K562 (cell line): ENCODE data around the gene BLID. TPM values are rescaled to one million over a fixed set of nuclear protein-coding genes. Genes with fewer than 3 reads are reported as not detected.

Experiments used
- ATAC-seq: fragments of 200-7000 bp; cut with Tn5 transposase; 3 replicates; pipeline ENCODE4 v1.9.1; 2020; ENCODE audit warnings: moderate library complexity
- BruUV-seq: library from RNA; stranded (reverse); fragments of 400-500 nt; replicated peaks from 2 replicates; lab custom pipeline; 2021; lab: Mats Ljungman, UMichigan
- CTCF ChIA-PET: fragments of 300-600 bp; formaldehyde crosslinking; extraction: SDS; loops from one replicate; lab custom pipeline; 2021; ENCODE audit warnings: low intra/inter-chr PET ratio; lab: Yijun Ruan, JAX
- POLR2A ChIA-PET: fragments of 300-600, 350-650 bp; sonication (Branson Sonifier 250); formaldehyde crosslinking; extraction: SDS; loops from one replicate; lab custom pipeline; 2021; ENCODE audit warnings: antibody characterized with exemption, inconsistent platforms; lab: Yijun Ruan, JAX
- DNase-seq, 4 experiments: peaks; one replicate each; pipeline versions ENCODE4 v3.0.0 to v3.0.0-alpha.2; 2011 to 2018; ENCODE audit warnings: low spot score in 3 of 4, mixed read lengths in 3 of 4; ENCODE audit errors: extremely low read depth in 1 of 4
- FAIRE-seq: peaks from 2 replicates; lab custom pipeline; 2011; peaks lifted over from hg19 to GRCh38; lab: Jason Lieb, UNC
- H2AFZ ChIP-seq: 2 replicates; pipeline ENCODE4 v1.6.0; 2011; ENCODE audit warnings: low read depth, low read length, control low read depth, inconsistent platforms
- H3K27ac ChIP-seq: fragments of 200-600 bp; 3 replicates; pipeline ENCODE4 v1.8.0; 2011; ENCODE audit warnings: low read depth, mild to moderate bottlenecking, control low read depth, inconsistent platforms, low read length, moderate library complexity, mixed read lengths; ENCODE audit errors: extremely low read depth
- H3K27me3 ChIP-seq, 2 experiments: fragments of 300-600 bp in 1 of 2; 2 replicates in 1 of 2; 3 replicates in 1 of 2; pipeline versions ENCODE4 v1.6.0 to v1.8.0; 2011; ENCODE audit warnings: inconsistent platforms in 2 of 2, low read length in 2 of 2, mild to moderate bottlenecking in 1 of 2, mixed read lengths in 1 of 2, moderate library complexity in 1 of 2; ENCODE audit not compliant: control insufficient read depth in 2 of 2, insufficient read depth in 2 of 2
- H3K36me3 ChIP-seq: fragments of 300-600 bp; 3 replicates; pipeline ENCODE4 v1.8.0; 2011; ENCODE audit warnings: mild to moderate bottlenecking, low read length, inconsistent platforms; ENCODE audit not compliant: control insufficient read depth, insufficient read depth
- H3K4me1 ChIP-seq, 2 experiments: fragments of 200-600 bp in 1 of 2; replicated peaks in 1 of 2; 2 replicates in 1 of 2; 3 replicates in 1 of 2; pipeline versions ENCODE4 v1.5.1 to v1.8.0; 2011; ENCODE audit warnings: inconsistent platforms in 2 of 2, low read length in 2 of 2, mild to moderate bottlenecking in 1 of 2, mixed read lengths in 1 of 2, moderate library complexity in 1 of 2; ENCODE audit not compliant: control insufficient read depth in 2 of 2, insufficient read depth in 2 of 2
- H3K4me2 ChIP-seq: 2 replicates; pipeline ENCODE4 v1.6.1; 2011; ENCODE audit warnings: low read length, control low read depth, inconsistent platforms, mixed read lengths; ENCODE audit not compliant: insufficient read depth
- H3K4me3 ChIP-seq: fragments of 200-600 bp; sonication (generic), shearing (Covaris generic); 2 replicates; pipeline ENCODE4 v1.5.1; 2016; ENCODE audit warnings: control low read depth, inconsistent platforms
- H3K79me2 ChIP-seq: fragments of 200-600 bp; 3 replicates; pipeline ENCODE4 v1.8.0; 2011; ENCODE audit warnings: low read length, inconsistent platforms; ENCODE audit not compliant: control insufficient read depth, insufficient read depth
- H3K9ac ChIP-seq, 2 experiments: 2 replicates each; pipeline versions ENCODE4 v1.6.0 to v1.6.1; 2011; ENCODE audit warnings: low read depth in 2 of 2, low read length in 2 of 2, control low read depth in 1 of 2, inconsistent platforms in 1 of 2, mild to moderate bottlenecking in 1 of 2, mixed read lengths in 1 of 2; ENCODE audit not compliant: insufficient read depth in 1 of 2
- H3K9me1 ChIP-seq: one replicate; pipeline ENCODE4 v1.6.0; 2011; ENCODE audit warnings: inconsistent platforms, mild to moderate bottlenecking, low read length, moderate library complexity; ENCODE audit not compliant: control insufficient read depth, insufficient read depth
- H3K9me3 ChIP-seq: replicated peaks from 2 replicates; pipeline ENCODE4 v1.5.1; 2011; ENCODE audit warnings: low read depth, low read length, inconsistent platforms; ENCODE audit not compliant: control insufficient read depth, insufficient read depth
- H4K20me1 ChIP-seq: replicated peaks from 2 replicates; pipeline ENCODE4 v1.6.1; 2011; ENCODE audit warnings: low read length, inconsistent platforms, mixed read lengths; ENCODE audit not compliant: control insufficient read depth, insufficient read depth
- DACH1 ChIP-seq: fragments of 450-650 bp; IDR thresholded peaks from 2 replicates; pipeline ENCODE4 v1.6.1; 2018; ENCODE audit not compliant: partially characterized antibody
- FOXP1 ChIP-seq: sonication (generic); formaldehyde crosslinking; IDR thresholded peaks from 2 replicates; pipeline ENCODE4 v1.8.0; 2022; ENCODE audit warnings: mild to moderate bottlenecking, missing genetic modification reagents
- HCFC1 ChIP-seq: IDR thresholded peaks from 2 replicates; pipeline ENCODE4 v1.6.1; 2012; ENCODE audit warnings: low read depth, low read length, improper control_type of control experiment
- SMARCA5 ChIP-seq: fragments of 450-650 bp; IDR thresholded peaks from 2 replicates; pipeline ENCODE4 v1.6.1; 2016
- SREBF1 ChIP-seq: fragments of 150-350 bp; IDR thresholded peaks from 2 replicates; pipeline ENCODE4 v1.6.1; 2014; ENCODE audit warnings: antibody characterized with exemption, low read depth, low read length, borderline replicate concordance
- ZFPM2 ChIP-seq: fragments of 250-450 bp; sonication (Bioruptor Pico); IDR thresholded peaks from 2 replicates; pipeline ENCODE4 v1.5.1; 2022; ENCODE audit warnings: mild to moderate bottlenecking
- ZNF311 ChIP-seq: fragments of 250-450 bp; sonication (Bioruptor Pico); IDR thresholded peaks from 2 replicates; pipeline ENCODE4 v1.4.0; 2020; ENCODE audit warnings: mild to moderate bottlenecking, moderate library complexity
- ZNF76 ChIP-seq: fragments of 250-450 bp; sonication (Bioruptor Pico); IDR thresholded peaks from 2 replicates; pipeline ENCODE4 v1.4.0; 2020; ENCODE audit warnings: mild to moderate bottlenecking, moderate library complexity, borderline replicate concordance
- ZNF780A ChIP-seq: fragments of 250-450 bp; sonication (Bioruptor Pico); IDR thresholded peaks from 2 replicates; pipeline ENCODE4 v1.5.0; 2021; ENCODE audit warnings: mild to moderate bottlenecking
- WGBS: fragments of 100-300 bp; shearing (Covaris generic); methylation state at CpG from one replicate; pipeline ENCODE4 v1.1.6; 2016; ENCODE audit warnings: low coverage, mixed read lengths; ENCODE audit not compliant: insufficient coverage; ENCODE audit errors: missing lambda C conversion rate; 5-methylcytosine and 5-hydroxymethylcytosine counted together
- in situ Hi-C: fragments of 300-500 bp; cut with MboI; formaldehyde crosslinking; loops from 4 replicates; pipeline ENCODE4 v1.15.0; 2018; ENCODE audit warnings: inconsistent platforms, mixed read lengths
- intact Hi-C: fragments of 100-400 bp; cut with micrococcal nuclease; formaldehyde crosslinking; loops from 2 replicates; pipeline ENCODE4 v1.14.2; 2022
- microRNA counts: library from miRNA; unstranded; fragments of <30 nt; microRNA quantifications from one replicate; lab custom pipeline; 2016
- microRNA-seq: library from miRNA; unstranded; fragments of <30 nt; microRNA quantifications from one replicate; pipeline ENCODE4, GENCODE V29; 2018; ENCODE audit warnings: borderline microRNAs expressed
- polyA plus RNA-seq, 8 experiments: library from polyadenylated mRNA; depleted of rRNA in 4 of 8; stranded (reverse) in 5 of 8; unstranded in 3 of 8; fragments of >200 nt; fragmentation: Nextera tagmentation in 2 of 8; fragmentation: Illumina TruSeq in 1 of 8; extraction: Ambion mirVana in 2 of 8; extraction: Trizol in 1 of 8; gene quantifications; 2 replicates each; pipeline versions ENCODE4 v1.2.1 to v1.2.3, GENCODE V29; 2011 to 2014; ENCODE audit warnings: inconsistent platforms in 1 of 8, missing spikeins in 1 of 8
- small RNA-seq: library from RNA; depleted of rRNA; stranded (forward); fragments of <200 nt; gene quantifications from one replicate; pipeline ENCODE3, GENCODE V24; 2014
- total RNA-seq, 7 experiments: library from RNA; depleted of rRNA in 6 of 7; stranded (reverse); fragments of >200 nt in 6 of 7; fragmentation: Illumina TruSeq in 2 of 7; extraction: Trizol in 2 of 7; gene quantifications; 2 replicates each; pipeline versions ENCODE4 v1.2.1 to v1.2.3, GENCODE V29; 2011 to 2021; ENCODE audit warnings: low replicate concordance in 1 of 7
- TF ChIP-seq, protein P1 (sequence below): fragments of 450-650 bp; formaldehyde crosslinking; IDR thresholded peaks from 2 replicates; pipeline ENCODE4 v1.4.0; 2022; ENCODE audit warnings: missing genetic modification characterization

Gene BLID
- total and polyA plus RNA-seq, 9 of the 15 experiments (the other 6 are each of a cell fraction or from before 2014, with no cell fraction given) = not detected

DNA sequence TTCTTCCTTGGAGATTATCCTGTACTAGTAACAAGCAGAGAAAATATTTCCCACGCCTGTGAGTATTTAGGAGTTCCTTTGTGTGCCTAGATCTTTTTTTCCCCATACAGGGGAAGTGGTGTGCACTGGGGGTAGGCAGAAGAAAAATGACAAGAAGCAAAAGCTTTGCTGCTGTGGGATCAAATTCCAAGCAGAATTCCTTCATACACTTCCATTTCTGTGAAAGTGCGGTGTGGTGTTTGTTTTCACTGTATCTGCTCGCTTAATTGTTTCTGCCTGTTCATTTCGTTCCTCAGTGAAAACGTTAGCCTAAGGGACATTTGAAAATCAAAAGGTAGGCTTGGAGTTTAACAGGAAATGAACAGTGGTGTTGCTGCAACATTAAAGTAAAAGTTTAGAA, 47.9 kb downstream of the BLID start:
- TF ChIP-seq HCFC1 (no peak), FOXP1 (CRISPR knock-in tag) (no peak), ZNF76 (CRISPR knock-in tag) (no peak), ZNF780A (CRISPR knock-in tag) (no peak), SMARCA5 (no peak), ZFPM2 (no peak), DACH1 (no peak), ZNF311 (CRISPR knock-in tag) (no peak), SREBF1 (no peak)
- TF ChIP-seq, protein P1, sequence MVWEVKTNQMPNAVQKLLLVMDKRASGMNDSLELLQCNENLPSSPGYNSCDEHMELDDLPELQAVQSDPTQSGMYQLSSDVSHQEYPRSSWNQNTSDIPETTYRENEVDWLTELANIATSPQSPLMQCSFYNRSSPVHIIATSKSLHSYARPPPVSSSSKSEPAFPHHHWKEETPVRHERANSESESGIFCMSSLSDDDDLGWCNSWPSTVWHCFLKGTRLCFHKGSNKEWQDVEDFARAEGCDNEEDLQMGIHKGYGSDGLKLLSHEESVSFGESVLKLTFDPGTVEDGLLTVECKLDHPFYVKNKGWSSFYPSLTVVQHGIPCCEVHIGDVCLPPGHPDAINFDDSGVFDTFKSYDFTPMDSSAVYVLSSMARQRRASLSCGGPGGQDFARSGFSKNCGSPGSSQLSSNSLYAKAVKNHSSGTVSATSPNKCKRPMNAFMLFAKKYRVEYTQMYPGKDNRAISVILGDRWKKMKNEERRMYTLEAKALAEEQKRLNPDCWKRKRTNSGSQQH (CRISPR knock-in tag) = no peak
- no peak overlapping the region for H3K9ac ChIP-seq
- H3K4me1 ChIP-seq = no peaks in the 10 kb centered on the region
- no TSS peak for BruUV-seq
- no peaks in the 10 kb centered on the region for H3K36me3 ChIP-seq
- no peak overlapping the region for H3K27ac ChIP-seq
- no peak for DNase-seq
- intact Hi-C loops = no loop called here
- no peaks in the 10 kb centered on the region for H3K9me1 ChIP-seq
- no peaks in the 10 kb centered on the region for H3K27me3 ChIP-seq
- no peak overlapping the region for H3K4me3 ChIP-seq
- no peak overlapping the region for H2AFZ ChIP-seq
- H3K9me3 ChIP-seq = no peaks in the 10 kb centered on the region; the same call in 1 of the 2 replicates
- POLR2A ChIA-PET = no interaction called here
- no peak for ATAC-seq
- in situ Hi-C loops = no loop called here
- no peak for FAIRE-seq
- H3K4me2 ChIP-seq = no peak overlapping the region
- no peaks in the 10 kb centered on the region for H3K79me2 ChIP-seq
- H4K20me1 ChIP-seq = no peaks in the 10 kb centered on the region
- CTCF ChIA-PET = no interaction called here
- WGBS = 0% methylated on average over 5 of the region's 5 CpGs

MicroRNAs encoded within 50 kb of the gene (microRNA counts, 767-probe panel; counts per million panel counts)
- microRNA hsa-let-7a-5p (lab: Ali Mortazavi, UCI) (6,871 counts per million, percentile 96 among the panel's probes with 10 or more counts), microRNA hsa-miR-100-5p (lab: Ali Mortazavi, UCI) (1,139 counts per million, percentile 25 among the panel's probes with 10 or more counts), microRNA hsa-miR-125b-5p (lab: Ali Mortazavi, UCI) (4,709 counts per million, percentile 87 among the panel's probes with 10 or more counts)

Small RNA genes lying within 50 kb of the gene (microRNA-seq; reads per million reads assigned to microRNA genes)
- gene MIR100 (10.1 reads per million, percentile 56 among the genes with 10 or more reads in this experiment), gene MIR125B1 (not detected), gene MIRLET7A2 (7.4 reads per million, percentile 52 among the genes with 10 or more reads in this experiment)

Small RNA genes lying within 50 kb of the gene (small RNA-seq; reads per million reads assigned to genes)
- gene MIR100 (1.7 reads per million, percentile 77 among the genes with 10 or more reads in this experiment), gene MIR125B1 (not detected), gene MIRLET7A2 (0.26 reads per million)
